IgD-negative memory B cell (primary cell): ENCODE results near the gene FOXL3. TPM values are rescaled to one million over a fixed set of nuclear protein-coding genes. Genes with fewer than 3 reads are reported as not detected.

Experiments used
- H3K27ac Mint-ChIP-seq, 3 donors: one replicate each; pipeline ENCODE4 v1.8.0; 2020 to 2022; ENCODE audit warnings: mild to moderate bottlenecking in 3 of 3, mixed read lengths in 3 of 3, moderate library complexity in 1 of 3
- H3K27me3 Mint-ChIP-seq: one replicate; pipeline ENCODE4 v1.8.0; 2021; ENCODE audit warnings: mixed read lengths
- H3K36me3 Mint-ChIP-seq: one replicate; pipeline ENCODE4 v1.8.0; 2020; ENCODE audit warnings: mild to moderate bottlenecking, mixed read lengths
- H3K4me1 Mint-ChIP-seq, 3 donors: one replicate each; pipeline ENCODE4 v1.8.0; 2020 to 2022; ENCODE audit warnings: mixed read lengths in 3 of 3, mild to moderate bottlenecking in 1 of 3
- H3K4me3 Mint-ChIP-seq, 4 donors: one replicate each; pipeline ENCODE4 v1.8.0; 2020 to 2022; ENCODE audit warnings: mild to moderate bottlenecking in 4 of 4, mixed read lengths in 4 of 4, moderate library complexity in 3 of 4
- H3K9me3 Mint-ChIP-seq, 3 donors: one replicate each; pipeline ENCODE4 v1.8.0; 2020 to 2021; ENCODE audit warnings: mixed read lengths in 3 of 3, mild to moderate bottlenecking in 1 of 3
- polyA plus RNA-seq: library from polyadenylated mRNA; unstranded; fragments of 300-500 nt; fragmentation: Illumina TruSeq; gene quantifications from one replicate; pipeline ENCODE4 v1.2.3, GENCODE V29; 2021

Gene FOXL3
- polyA plus RNA-seq, 1 donor from 2014 or later, result not detected

- H3K36me3 Mint-ChIP-seq, result peaks cover 2% of the 10 kb centered on the region
- no peaks in the 10 kb centered on the region for H3K27me3 Mint-ChIP-seq
- H3K4me1 Mint-ChIP-seq, result no peaks in the 10 kb centered on the region
- H3K27ac Mint-ChIP-seq, result no peak overlapping the region
- peaks cover 0 to 2% (median 0%) of the 10 kb centered on the region in 3 donors for H3K9me3 Mint-ChIP-seq
- H3K4me3 Mint-ChIP-seq, result no peak overlapping the region
Measured at GRCh38 chr7:251446-252175, 38.4 kb upstream of the FOXL3 start.

GRCh38 chr7:252216-252965 lies 37.6 kb upstream of the FOXL3 start:
- Mint-ChIP-seq H3K36me3 (peaks cover 2% of the 10 kb centered on the region), H3K4me3 (no peak overlapping the region), H3K4me1 (no peaks in the 10 kb centered on the region), H3K27ac (no peak overlapping the region), H3K27me3 (no peaks in the 10 kb centered on the region), H3K9me3 (peaks cover 0 to 2% (median 0%) of the 10 kb centered on the region in 3 donors)

GRCh38 chr7:252981-253380 lies 37.0 kb upstream of the FOXL3 start:
- H3K36me3 Mint-ChIP-seq, result peaks cover 2% of the 10 kb centered on the region

GRCh38 chr7:253581-254336 lies 36.2 kb upstream of the FOXL3 start:
- H3K27me3 Mint-ChIP-seq, result no peaks in the 10 kb centered on the region
- peaks cover 0 to 2% (median 0%) of the 10 kb centered on the region in 3 donors for H3K9me3 Mint-ChIP-seq
- H3K36me3 Mint-ChIP-seq, result peaks cover 2% of the 10 kb centered on the region
- no peak overlapping the region for H3K4me3 Mint-ChIP-seq
- H3K27ac Mint-ChIP-seq, result no peak overlapping the region
- no peaks in the 10 kb centered on the region for H3K4me1 Mint-ChIP-seq

More at GRCh38 chr7:252981-253380, 37.0 kb upstream of the FOXL3 start:
- H3K9me3 Mint-ChIP-seq, result peaks cover 0 to 2% (median 0%) of the 10 kb centered on the region in 3 donors
- no peaks in the 10 kb centered on the region for H3K27me3 Mint-ChIP-seq
- no peaks in the 10 kb centered on the region for H3K4me1 Mint-ChIP-seq
- no peak overlapping the region for H3K27ac Mint-ChIP-seq
- no peak overlapping the region for H3K4me3 Mint-ChIP-seq

GRCh38 chr7:254337-255037 lies 35.5 kb upstream of the FOXL3 start:
- H3K27ac Mint-ChIP-seq, result no peak overlapping the region
- peaks cover 2% of the 10 kb centered on the region for H3K36me3 Mint-ChIP-seq
- no peaks in the 10 kb centered on the region for H3K27me3 Mint-ChIP-seq
- H3K4me3 Mint-ChIP-seq, result no peak overlapping the region
- no peaks in the 10 kb centered on the region for H3K4me1 Mint-ChIP-seq
- peaks cover 0 to 4% (median 0%) of the 10 kb centered on the region in 3 donors for H3K9me3 Mint-ChIP-seq

GRCh38 chr7:255038-255435 lies 34.9 kb upstream of the FOXL3 start:
- Mint-ChIP-seq H3K9me3 (peaks cover 0 to 4% (median 0%) of the 10 kb centered on the region in 3 donors), H3K27me3 (no peaks in the 10 kb centered on the region), H3K36me3 (no peaks in the 10 kb centered on the region), H3K27ac (no peak overlapping the region), H3K4me3 (no peak overlapping the region), H3K4me1 (no peaks in the 10 kb centered on the region)

GRCh38 chr7:255721-256361 lies 34.1 kb upstream of the FOXL3 start:
- Mint-ChIP-seq H3K27me3 (no peaks in the 10 kb centered on the region), H3K4me3 (no peak overlapping the region), H3K27ac (no peak overlapping the region), H3K9me3 (peaks cover 0 to 4% (median 0%) of the 10 kb centered on the region in 3 donors), H3K36me3 (no peaks in the 10 kb centered on the region), H3K4me1 (no peaks in the 10 kb centered on the region)

- no peaks in the 10 kb centered on the region for H3K36me3 Mint-ChIP-seq
- H3K4me1 Mint-ChIP-seq, result peaks cover 0 to 2% (median 0%) of the 10 kb centered on the region in 3 donors
- no peak overlapping the region for H3K27ac Mint-ChIP-seq
- H3K4me3 Mint-ChIP-seq, result no peak overlapping the region
- H3K9me3 Mint-ChIP-seq, result peaks cover 0 to 4% (median 0%) of the 10 kb centered on the region in 3 donors
- H3K27me3 Mint-ChIP-seq, result no peaks in the 10 kb centered on the region
Measured at GRCh38 chr7:256461-256940, 33.5 kb upstream of the FOXL3 start.

- H3K9me3 Mint-ChIP-seq, result peaks cover 0 to 5% (median 0%) of the 10 kb centered on the region in 3 donors
- H3K36me3 Mint-ChIP-seq, result no peaks in the 10 kb centered on the region
- no peak overlapping the region for H3K27ac Mint-ChIP-seq
- H3K4me3 Mint-ChIP-seq, result no peak overlapping the region
- H3K4me1 Mint-ChIP-seq, result peaks cover 0 to 4% (median 0%) of the 10 kb centered on the region in 3 donors
- H3K27me3 Mint-ChIP-seq, result no peaks in the 10 kb centered on the region
Measured at GRCh38 chr7:256981-257646, 32.9 kb upstream of the FOXL3 start.

GRCh38 chr7:257647-257992 lies 32.4 kb upstream of the FOXL3 start:
- Mint-ChIP-seq H3K27ac (no peak overlapping the region), H3K36me3 (no peaks in the 10 kb centered on the region), H3K4me1 (peaks cover 0 to 4% (median 2%) of the 10 kb centered on the region in 3 donors), H3K4me3 (no peak overlapping the region), H3K9me3 (peaks cover 0 to 8% (median 2%) of the 10 kb centered on the region in 3 donors), H3K27me3 (no peaks in the 10 kb centered on the region)

GRCh38 chr7:258476-259190 lies 31.3 kb upstream of the FOXL3 start:
- Mint-ChIP-seq H3K27ac (no peak overlapping the region), H3K27me3 (no peaks in the 10 kb centered on the region), H3K9me3 (peaks cover 0 to 8% (median 2%) of the 10 kb centered on the region in 3 donors), H3K36me3 (no peaks in the 10 kb centered on the region), H3K4me1 (peaks cover 0 to 4% (median 2%) of the 10 kb centered on the region in 3 donors), H3K4me3 (no peak overlapping the region)

GRCh38 chr7:259191-259505 lies 30.8 kb upstream of the FOXL3 start:
- Mint-ChIP-seq H3K27me3 (no peaks in the 10 kb centered on the region), H3K4me1 (peaks cover 0 to 4% (median 2%) of the 10 kb centered on the region in 3 donors), H3K9me3 (peaks cover 0 to 8% (median 2%) of the 10 kb centered on the region in 3 donors), H3K36me3 (no peaks in the 10 kb centered on the region), H3K4me3 (peak overlapping the region in 1 of 4 donors; percentile 48), H3K27ac (peak overlapping the region in 2 of 3 donors; percentile 25 to 71)

GRCh38 chr7:259751-260405 lies 30.1 kb upstream of the FOXL3 start:
- H3K27me3 Mint-ChIP-seq, result no peaks in the 10 kb centered on the region
- H3K9me3 Mint-ChIP-seq, result peaks cover 2 to 10% (median 6%) of the 10 kb centered on the region in 3 donors
- no peaks in the 10 kb centered on the region for H3K36me3 Mint-ChIP-seq
- peaks cover 0 to 4% (median 2%) of the 10 kb centered on the region in 3 donors for H3K4me1 Mint-ChIP-seq
- H3K27ac Mint-ChIP-seq, result no peak overlapping the region
- H3K4me3 Mint-ChIP-seq, result peak overlapping the region in 1 of 4 donors; percentile 37
